Calu3 (cell line): ENCODE measurements around the gene EHMT1. TPM values are rescaled to one million over a fixed set of nuclear protein-coding genes. Genes with fewer than 3 reads are reported as not detected.
"Not testable (repeated sequence)": the region's sequence is repeated elsewhere in the genome, so short reads cannot be mapped to it uniquely, and the experiment has no call there.

ENCODE experiments used
- BruUV-seq: library from RNA; stranded (reverse); fragments of 400-500 nt; replicated peaks from 2 replicates; lab custom pipeline; 2021; lab: Mats Ljungman, UMichigan
- CTCF ChIA-PET: fragments of 300-600 bp; sonication (Branson Sonifier 250); formaldehyde crosslinking; loops from one replicate; lab custom pipeline; 2022; ENCODE audit warnings: antibody characterized with exemption; lab: Charles Lee
- DNase-seq: peaks from one replicate; pipeline ENCODE4 v3.0.0; 2022
- H3K27ac Mint-ChIP-seq: one replicate; pipeline ENCODE4 v1.8.0; 2022; ENCODE audit warnings: mixed read lengths; ENCODE audit not compliant: unreplicated experiment
- H3K27me3 Mint-ChIP-seq: one replicate; pipeline ENCODE4 v1.8.0; 2022; ENCODE audit warnings: mixed read lengths; ENCODE audit not compliant: unreplicated experiment
- H3K36me3 Mint-ChIP-seq: one replicate; pipeline ENCODE4 v1.8.0; 2022; ENCODE audit warnings: mild to moderate bottlenecking, moderate library complexity, mixed read lengths; ENCODE audit not compliant: insufficient read depth, unreplicated experiment
- H3K4me1 Mint-ChIP-seq: one replicate; pipeline ENCODE4 v1.8.0; 2022; ENCODE audit warnings: mild to moderate bottlenecking, low read depth, mixed read lengths; ENCODE audit not compliant: unreplicated experiment
- H3K4me3 Mint-ChIP-seq: one replicate; pipeline ENCODE4 v1.8.0; 2022; ENCODE audit warnings: mild to moderate bottlenecking, low read depth, moderate library complexity, mixed read lengths; ENCODE audit not compliant: unreplicated experiment
- H3K9me3 Mint-ChIP-seq: one replicate; pipeline ENCODE4 v1.8.0; 2022; ENCODE audit warnings: low read depth, mixed read lengths; ENCODE audit not compliant: unreplicated experiment
- intact Hi-C: fragments of 100-400 bp; cut with micrococcal nuclease; formaldehyde crosslinking; loops from one replicate; pipeline ENCODE4 v1.10.0; 2022; ENCODE audit not compliant: unreplicated experiment
- total RNA-seq: library from RNA; stranded (reverse); gene quantifications from 2 replicates; pipeline ENCODE4 v1.2.3, GENCODE V29; 2022
- TF ChIP-seq, protein P1 (sequence below): fragments of 200-600 bp; IDR thresholded peaks from one replicate; pipeline ENCODE4 v1.8.0; 2022; ENCODE audit warnings: antibody characterized with exemption; ENCODE audit not compliant: unreplicated experiment

EHMT1 gene
- total RNA-seq, 1 experiment from 2014 or later, result 56.0 TPM

DNA sequence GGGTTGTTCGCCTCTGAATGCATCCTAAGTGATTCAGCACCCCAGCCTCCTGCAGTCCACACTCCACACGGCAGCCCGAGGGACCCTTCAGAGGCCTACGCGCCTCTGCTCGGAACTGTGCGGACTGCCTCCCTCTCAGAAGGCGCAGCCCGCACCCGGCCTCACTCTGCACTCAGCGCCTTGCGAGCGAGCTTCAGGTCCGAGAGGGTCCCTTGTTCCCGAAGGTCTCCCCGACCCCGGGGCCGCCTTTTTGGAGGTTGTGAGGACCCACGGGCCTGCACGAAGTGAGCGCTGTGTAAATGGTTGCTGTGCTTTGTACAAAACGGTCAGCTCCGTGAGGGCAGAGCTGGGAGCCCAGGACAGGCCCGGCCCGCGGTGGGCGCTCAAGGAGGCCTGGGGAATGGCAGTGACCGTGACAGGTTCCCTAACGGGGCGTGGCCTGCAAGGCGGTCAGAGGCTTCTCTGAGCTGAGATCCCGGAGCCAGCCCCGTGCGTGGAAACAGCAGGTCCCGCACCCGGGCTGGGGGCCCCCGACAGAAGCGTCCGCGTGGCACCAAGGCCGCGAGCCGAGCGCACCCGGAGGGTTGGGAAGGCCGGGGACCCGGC, 258.1 kb downstream of the EHMT1 start:
- H3K27me3 Mint-ChIP-seq, result peaks cover 66% of the 10 kb centered on the region
- CTCF ChIA-PET, result no interaction called here

DNA sequence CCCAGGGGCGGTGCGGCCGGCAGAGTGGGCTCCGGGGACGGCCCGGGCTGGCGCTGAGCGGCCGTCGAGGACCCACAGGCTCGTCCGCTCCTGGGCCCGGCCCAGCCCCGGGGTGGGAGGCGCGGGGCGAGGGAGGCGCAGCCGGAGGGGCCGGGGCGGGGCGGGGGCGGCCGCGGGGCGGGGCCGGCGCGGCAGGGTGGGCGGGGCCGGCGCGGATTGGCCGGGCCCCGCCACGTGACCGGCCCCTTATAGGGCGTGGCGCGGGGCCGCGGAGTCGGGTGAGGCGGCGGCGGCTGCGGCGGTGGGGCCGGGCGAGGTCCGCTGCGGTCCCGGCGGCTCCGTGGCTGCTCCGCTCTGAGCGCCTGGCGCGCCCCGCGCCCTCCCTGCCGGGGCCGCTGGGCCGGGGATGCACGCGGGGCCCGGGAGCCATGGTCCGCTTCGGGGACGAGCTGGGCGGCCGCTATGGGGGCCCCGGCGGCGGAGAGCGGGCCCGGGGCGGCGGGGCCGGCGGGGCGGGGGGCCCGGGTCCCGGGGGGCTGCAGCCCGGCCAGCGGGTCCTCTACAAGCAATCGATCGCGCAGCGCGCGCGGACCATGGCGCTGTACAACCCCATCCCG, 258.8 kb downstream of the EHMT1 start, which contains the start of gene CACNA1B:
Gene CACNA1B (plus strand): TSS at position 277 of the 617 bp plus-strand sequence. CDS start 152 bp downstream, at position 429.
- H3K27me3 Mint-ChIP-seq, result peaks cover 64% of the 10 kb centered on the region
- not testable (repeated sequence) for H3K27ac Mint-ChIP-seq

More for the DNA sequence above, 258.1 kb downstream of the EHMT1 start:
- no peak for DNase-seq
- H3K4me3 Mint-ChIP-seq, result no peak overlapping the region
- no TSS peak for BruUV-seq
- no peaks in the 10 kb centered on the region for H3K9me3 Mint-ChIP-seq
- intact Hi-C loops, result no loop called here
- H3K4me1 Mint-ChIP-seq, result no peaks in the 10 kb centered on the region
- TF ChIP-seq, protein P1, sequence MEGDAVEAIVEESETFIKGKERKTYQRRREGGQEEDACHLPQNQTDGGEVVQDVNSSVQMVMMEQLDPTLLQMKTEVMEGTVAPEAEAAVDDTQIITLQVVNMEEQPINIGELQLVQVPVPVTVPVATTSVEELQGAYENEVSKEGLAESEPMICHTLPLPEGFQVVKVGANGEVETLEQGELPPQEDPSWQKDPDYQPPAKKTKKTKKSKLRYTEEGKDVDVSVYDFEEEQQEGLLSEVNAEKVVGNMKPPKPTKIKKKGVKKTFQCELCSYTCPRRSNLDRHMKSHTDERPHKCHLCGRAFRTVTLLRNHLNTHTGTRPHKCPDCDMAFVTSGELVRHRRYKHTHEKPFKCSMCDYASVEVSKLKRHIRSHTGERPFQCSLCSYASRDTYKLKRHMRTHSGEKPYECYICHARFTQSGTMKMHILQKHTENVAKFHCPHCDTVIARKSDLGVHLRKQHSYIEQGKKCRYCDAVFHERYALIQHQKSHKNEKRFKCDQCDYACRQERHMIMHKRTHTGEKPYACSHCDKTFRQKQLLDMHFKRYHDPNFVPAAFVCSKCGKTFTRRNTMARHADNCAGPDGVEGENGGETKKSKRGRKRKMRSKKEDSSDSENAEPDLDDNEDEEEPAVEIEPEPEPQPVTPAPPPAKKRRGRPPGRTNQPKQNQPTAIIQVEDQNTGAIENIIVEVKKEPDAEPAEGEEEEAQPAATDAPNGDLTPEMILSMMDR, result no peak
- no peak overlapping the region for H3K27ac Mint-ChIP-seq
- no peaks in the 10 kb centered on the region for H3K36me3 Mint-ChIP-seq

DNA sequence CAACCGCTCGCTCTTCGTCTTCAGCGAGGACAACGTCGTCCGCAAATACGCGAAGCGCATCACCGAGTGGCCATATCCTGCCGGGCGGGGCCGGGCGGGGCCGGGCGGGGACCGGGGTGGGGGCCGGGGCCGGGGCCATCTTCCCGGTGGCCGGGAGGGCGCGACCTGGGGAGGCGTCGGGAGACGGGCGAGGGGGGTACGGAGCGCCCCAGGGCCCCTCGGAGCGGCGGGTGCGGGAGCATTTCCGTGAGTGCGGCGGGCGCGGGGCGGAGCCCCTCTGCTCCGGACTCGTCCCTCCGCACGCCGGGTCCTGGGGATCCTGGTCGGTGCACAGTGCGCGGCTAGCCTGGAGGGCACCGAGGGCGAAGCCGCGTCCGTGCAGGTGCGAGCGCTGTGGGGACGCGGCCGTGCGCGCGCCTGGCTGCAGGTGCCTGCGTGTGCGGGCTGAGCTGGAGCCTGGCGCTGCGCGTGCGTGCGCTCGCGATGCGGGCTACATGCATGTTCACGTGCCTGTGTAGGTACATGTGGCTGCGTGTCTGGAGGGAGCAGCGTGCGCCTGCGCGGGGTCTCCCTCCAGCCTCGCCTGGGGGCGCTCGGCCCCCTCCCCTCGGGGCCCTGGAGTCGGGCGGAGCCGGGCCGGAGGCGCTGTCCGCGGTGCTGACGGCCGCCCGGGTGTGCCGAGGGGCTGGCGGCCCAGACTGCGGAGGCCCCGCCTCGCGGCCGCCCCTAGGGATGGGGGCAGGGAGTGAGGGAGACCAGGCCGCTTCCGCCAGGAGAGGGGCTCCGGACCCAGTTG, 259.5 kb downstream of the EHMT1 start:
- TF ChIP-seq, protein P1, result no peak
- H3K4me1 Mint-ChIP-seq, result no peaks in the 10 kb centered on the region
- no peaks in the 10 kb centered on the region for H3K9me3 Mint-ChIP-seq
- DNase-seq, result no peak
- no peak overlapping the region for H3K27ac Mint-ChIP-seq
- peaks cover 59% of the 10 kb centered on the region for H3K27me3 Mint-ChIP-seq
- intact Hi-C loops, result no loop called here
- CTCF ChIA-PET, result no interaction called here
- no peaks in the 10 kb centered on the region for H3K36me3 Mint-ChIP-seq
- no TSS peak for BruUV-seq
- H3K4me3 Mint-ChIP-seq, result no peak overlapping the region

More for the DNA sequence above, 258.8 kb downstream of the EHMT1 start, which contains the start of gene CACNA1B:
- BruUV-seq, DNase-seq, H3K36me3 Mint-ChIP-seq, intact Hi-C loops, CTCF ChIA-PET, H3K9me3 Mint-ChIP-seq, H3K4me1 Mint-ChIP-seq, H3K4me3 Mint-ChIP-seq: not testable (repeated sequence)

DNA sequence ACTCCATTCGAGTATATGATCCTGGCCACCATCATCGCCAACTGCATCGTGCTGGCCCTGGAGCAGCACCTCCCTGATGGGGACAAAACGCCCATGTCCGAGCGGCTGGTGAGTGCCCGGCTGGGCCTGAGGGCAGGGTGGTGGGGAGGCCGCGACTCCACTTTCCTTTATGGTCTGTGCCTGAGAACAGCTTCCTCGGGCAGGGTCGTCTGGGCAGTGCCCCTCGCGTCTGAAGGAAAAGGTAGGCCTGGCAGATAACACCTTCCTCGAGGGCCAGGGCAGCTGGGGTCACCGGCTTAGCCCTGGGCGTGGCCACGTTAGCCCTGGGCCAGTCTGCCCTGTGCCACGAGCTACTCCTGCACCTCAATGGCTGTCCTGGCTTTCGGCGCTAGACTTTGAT, 260.2 kb downstream of the EHMT1 start:
- peaks cover 51% of the 10 kb centered on the region for H3K27me3 Mint-ChIP-seq
- DNase-seq, result no peak
- no peaks in the 10 kb centered on the region for H3K4me1 Mint-ChIP-seq
- no peaks in the 10 kb centered on the region for H3K9me3 Mint-ChIP-seq
- H3K4me3 Mint-ChIP-seq, result no peak overlapping the region
- intact Hi-C loops, result no loop called here
- H3K27ac Mint-ChIP-seq, result no peak overlapping the region
- no TSS peak for BruUV-seq
- no peaks in the 10 kb centered on the region for H3K36me3 Mint-ChIP-seq
- TF ChIP-seq, protein P1, result no peak
- CTCF ChIA-PET, result no interaction called here
